GM12878 (cell line): ENCODE results near the gene FBXO7. TPM values are rescaled to one million over a fixed set of nuclear protein-coding genes. Genes with fewer than 3 reads are reported as not detected.
"Not testable (repeated sequence)": the region's sequence is repeated elsewhere in the genome, so short reads cannot be mapped to it uniquely, and the experiment has no call there.

ENCODE experiments used
- ATAC-seq: fragments of 200-7000 bp; cut with Tn5 transposase; 3 replicates; pipeline ENCODE4 v1.9.1; 2020; ENCODE audit warnings: mild to moderate bottlenecking, moderate library complexity
- BruUV-seq: library from RNA; stranded (reverse); fragments of 400-500 nt; replicated peaks from 2 replicates; lab custom pipeline; 2021; lab: Mats Ljungman, UMichigan
- CTCF ChIA-PET: fragments of 300-600 bp; sonication (Branson Sonifier 250); formaldehyde crosslinking; extraction: SDS; loops from one replicate; lab custom pipeline; 2021; ENCODE audit warnings: inconsistent platforms; lab: Yijun Ruan, JAX
- POLR2A ChIA-PET: fragments of 350-600 bp; formaldehyde crosslinking; extraction: SDS; loops from one replicate; lab custom pipeline; 2021; ENCODE audit warnings: inconsistent platforms; lab: Charles Lee
- RAD21 ChIA-PET: fragments of 300-600 bp; sonication (Branson Sonifier 250); formaldehyde crosslinking; loops from one replicate; lab custom pipeline; 2023; ENCODE audit warnings: antibody characterized with exemption; ENCODE audit not compliant: unreplicated experiment; lab: Charles Lee
- SMC1A ChIA-PET: fragments of 300-600 bp; sonication (Branson Sonifier 250); formaldehyde crosslinking; loops from one replicate; lab custom pipeline; 2023; ENCODE audit not compliant: unreplicated experiment, uncharacterized antibody; lab: Charles Lee
- DNase-seq: peaks from one replicate; pipeline ENCODE4 v3.0.0-alpha.2; 2011; ENCODE audit warnings: low read depth, low spot score
- FAIRE-seq: peaks from 3 replicates; lab custom pipeline; 2011; peaks lifted over from hg19 to GRCh38; lab: Jason Lieb, UNC
- H2AFZ ChIP-seq: 2 replicates; pipeline ENCODE4 v1.6.0; 2011; ENCODE audit warnings: low read depth, low read length, control low read depth; ENCODE audit not compliant: control insufficient read depth
- H3K27ac ChIP-seq: 2 replicates; pipeline ENCODE4 v1.5.1; 2011; ENCODE audit warnings: control low read depth; ENCODE audit not compliant: control insufficient read depth, insufficient read depth
- H3K27me3 ChIP-seq, 2 experiments: replicated peaks in 1 of 2; 2 replicates each; pipeline versions ENCODE4 v1.6.0 to v1.6.1; 2011; ENCODE audit warnings: low read length in 1 of 2; ENCODE audit not compliant: control insufficient read depth in 2 of 2, insufficient read depth in 2 of 2
- H3K36me3 ChIP-seq, 2 experiments: 2 replicates each; pipeline ENCODE4 v1.5.1; 2011; ENCODE audit warnings: low read length in 1 of 2; ENCODE audit not compliant: control insufficient read depth in 2 of 2, insufficient read depth in 2 of 2
- H3K4me1 ChIP-seq: 2 replicates; pipeline ENCODE4 v1.6.1; 2011; ENCODE audit warnings: mild to moderate bottlenecking, low read length, moderate library complexity, mixed read lengths; ENCODE audit not compliant: control insufficient read depth, insufficient read depth
- H3K4me2 ChIP-seq: 2 replicates; pipeline ENCODE4 v1.6.0; 2011; ENCODE audit warnings: control low read depth; ENCODE audit not compliant: control insufficient read depth, insufficient read depth
- H3K4me3 ChIP-seq: fragments of 200-600 bp; sonication (generic); 2 replicates; pipeline ENCODE4 v1.5.1; 2016
- H3K79me2 ChIP-seq: 2 replicates; pipeline ENCODE4 v1.6.0; 2011; ENCODE audit warnings: low read length; ENCODE audit not compliant: control insufficient read depth, insufficient read depth
- H3K9ac ChIP-seq: 2 replicates; pipeline ENCODE4 v1.8.0; 2011; ENCODE audit warnings: low read length, control low read depth, mixed read lengths; ENCODE audit not compliant: control insufficient read depth, insufficient read depth
- H3K9me3 ChIP-seq: replicated peaks from 3 replicates; pipeline ENCODE4 v1.5.1; 2011; ENCODE audit warnings: mild to moderate bottlenecking, low read length; ENCODE audit not compliant: control insufficient read depth, insufficient read depth
- H4K20me1 ChIP-seq: 2 replicates; pipeline ENCODE4 v1.6.0; 2011; ENCODE audit not compliant: control insufficient read depth, insufficient read depth
- IKZF2 ChIP-seq, 2 experiments: fragments of 450-650 bp; IDR thresholded peaks; 2 replicates each; pipeline ENCODE4 v1.6.1; 2017; ENCODE audit warnings: mild to moderate bottlenecking in 2 of 2, moderate library complexity in 2 of 2
- MEF2A ChIP-seq: IDR thresholded peaks from 2 replicates; pipeline ENCODE4 v1.6.1; 2011; ENCODE audit warnings: low read depth, mild to moderate bottlenecking, low read length, moderate library complexity; ENCODE audit not compliant: insufficient read depth
- MEF2B ChIP-seq: fragments of 450-650 bp; IDR thresholded peaks from 2 replicates; pipeline ENCODE4 v1.6.1; 2018; ENCODE audit warnings: mild to moderate bottlenecking, moderate library complexity; ENCODE audit not compliant: partially characterized antibody, poor library complexity, severe bottlenecking
- MTA2 ChIP-seq: fragments of 450-650 bp; IDR thresholded peaks from 2 replicates; pipeline ENCODE4 v1.6.1; 2016; ENCODE audit warnings: low read depth, mild to moderate bottlenecking, moderate library complexity
- MYC ChIP-seq: IDR thresholded peaks from 2 replicates; pipeline ENCODE4 v1.6.1; 2011; ENCODE audit warnings: mild to moderate bottlenecking, low read length, moderate library complexity, inconsistent platforms; ENCODE audit not compliant: insufficient read depth, insufficient replicate concordance, insufficient read length, severe bottlenecking
- SIX5 ChIP-seq: IDR thresholded peaks from 2 replicates; pipeline ENCODE4 v1.6.1; 2011; ENCODE audit warnings: mild to moderate bottlenecking, low read depth, low read length, moderate library complexity; ENCODE audit not compliant: severe bottlenecking
- SUPT20H ChIP-seq: IDR thresholded peaks from 2 replicates; pipeline ENCODE4 v1.6.1; 2011; ENCODE audit warnings: low read depth, mild to moderate bottlenecking, low read length, moderate library complexity, borderline replicate concordance; ENCODE audit not compliant: control insufficient read depth
- TBL1XR1 ChIP-seq: IDR thresholded peaks from 2 replicates; pipeline ENCODE4 v1.6.1; 2012; ENCODE audit warnings: low read depth, low read length, improper control_type of control experiment
- TCF12 ChIP-seq: IDR thresholded peaks from 2 replicates; pipeline ENCODE4 v1.6.1; 2011; ENCODE audit warnings: low read depth, mild to moderate bottlenecking, low read length
- WRNIP1 ChIP-seq: IDR thresholded peaks from 2 replicates; pipeline ENCODE4 v1.6.1; 2011; ENCODE audit warnings: low read depth, low read length, improper control_type of control experiment, borderline replicate concordance
- WGBS: methylation state at CpG from one replicate; pipeline ENCODE4 v1.1.6; 2016; ENCODE audit warnings: low lambda C conversion rate; ENCODE audit not compliant: insufficient replicate concordance, insufficient coverage; ENCODE audit errors: missing lambda C conversion rate; 5-methylcytosine and 5-hydroxymethylcytosine counted together
- in situ Hi-C: fragments of 300-500 bp; cut with MboI; formaldehyde crosslinking; loops from 9 replicates; pipeline ENCODE4 v1.14.3; 2018; ENCODE audit warnings: mixed read lengths
- intact Hi-C: fragments of 100-400 bp; cut with micrococcal nuclease; formaldehyde crosslinking; loops from one replicate; pipeline ENCODE4 v1.14.2; 2022; ENCODE audit not compliant: unreplicated experiment
- polyA plus RNA-seq, 11 experiments: library from polyadenylated mRNA; depleted of rRNA in 4 of 11; unstranded in 6 of 11; stranded (reverse) in 5 of 11; fragments of >200 nt; fragmentation: Nextera tagmentation in 4 of 11; fragmentation: Illumina TruSeq in 1 of 11; extraction: Ambion mirVana in 4 of 11; extraction: Trizol in 1 of 11; gene quantifications; 1 replicate in 1 of 11; 2 replicates in 10 of 11; pipeline versions ENCODE4 v1.2.1 to v1.2.3, GENCODE V29; 2011 to 2016; ENCODE audit warnings: inconsistent platforms in 2 of 11, missing spikeins in 2 of 11, low read depth in 1 of 11
- total RNA-seq, 4 experiments: library from RNA; depleted of rRNA in 3 of 4; stranded (reverse); fragments of >200 nt in 3 of 4; fragmentation: Illumina TruSeq in 1 of 4; extraction: Trizol in 1 of 4; gene quantifications; 2 replicates each; pipeline versions ENCODE4 v1.2.1 to v1.2.3, GENCODE V29; 2013 to 2021
- TF ChIP-seq, protein P1 (sequence below): IDR thresholded peaks from 2 replicates; pipeline ENCODE4 v1.6.1; 2012; ENCODE audit warnings: low read depth, low read length, improper control_type of control experiment
- TF ChIP-seq, protein P2 (sequence below): fragments of 450-650 bp; IDR thresholded peaks from 2 replicates; pipeline ENCODE4 v1.6.1; 2016; ENCODE audit warnings: mild to moderate bottlenecking, moderate library complexity, borderline replicate concordance

FBXO7 gene
- total and polyA plus RNA-seq, 10 of the 15 experiments (the other 5 are each of a cell fraction or from before 2014, with no cell fraction given), result 37.3 to 192 (median 110) TPM

DNA sequence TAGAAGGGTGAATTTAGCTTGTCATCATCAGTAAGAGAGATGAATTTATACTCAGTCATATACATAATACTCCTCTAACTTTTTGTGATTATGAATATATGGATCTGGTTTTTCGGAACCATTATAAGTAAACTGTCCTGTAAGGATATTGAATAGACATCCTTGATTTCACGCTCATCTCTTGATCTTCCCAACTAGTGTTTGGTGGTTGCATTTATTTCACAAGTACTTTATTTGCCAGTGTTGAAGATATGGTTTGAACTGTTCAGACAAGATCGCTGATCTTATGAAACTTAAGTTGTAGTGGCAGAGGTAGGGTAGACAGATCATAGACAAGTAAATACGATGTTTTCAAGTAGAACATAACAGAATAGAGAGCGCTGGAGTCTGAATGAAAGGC, 3.0 kb downstream of the FBXO7 start:
- no peak for DNase-seq
- Histone ChIP-seq H3K27me3 (no peaks in the 10 kb centered on the region), H4K20me1 (no peaks in the 10 kb centered on the region; the same call in 1 of the 2 replicates), H3K79me2 (peaks cover 79% of the 10 kb centered on the region), H2AFZ (no peak overlapping the region), H3K4me2 (peak overlapping the region; percentile 96; the same call in 1 of the 2 replicates), H3K4me1 (peaks cover 26% of the 10 kb centered on the region), H3K9me3 (no peaks in the 10 kb centered on the region), H3K4me3 (peak overlapping the region; percentile 73), H3K9ac (no peak overlapping the region), H3K27ac (no peak overlapping the region), H3K36me3 (0 out of 4 replicates have a peak, but pooled peaks cover 0 to 8% of the 10 kb centered on the region in 2 experiments)
- ATAC-seq, result no peak
- ChIA-PET POLR2A (interaction anchor here (0.6 to 1.3 kb wide), 2 partner anchors 16 to 65 kb away, joined by 3 to 5 read pairs; partner anchors contain the start of gene RTCB), SMC1A (interaction anchor here (0.5 to 1.9 kb wide), 5 partner anchors 9 to 732 kb away, joined by 3 to 9 read pairs (median 3); no protein-coding TSS in a partner anchor), RAD21 (no interaction called here), CTCF (interaction anchor here (2.2 kb wide), 1 partner anchor 13 kb away, joined by 6 read pairs; no protein-coding TSS in a partner anchor)
- intact Hi-C loops, result no loop called here
- TF ChIP-seq MTA2, result no peak
- TF ChIP-seq SUPT20H, result no peak
- no peak for TF ChIP-seq TCF12
- TF ChIP-seq TBL1XR1, result no peak
- TF ChIP-seq, protein P1, sequence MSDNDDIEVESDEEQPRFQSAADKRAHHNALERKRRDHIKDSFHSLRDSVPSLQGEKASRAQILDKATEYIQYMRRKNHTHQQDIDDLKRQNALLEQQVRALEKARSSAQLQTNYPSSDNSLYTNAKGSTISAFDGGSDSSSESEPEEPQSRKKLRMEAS, result no peak
- TF ChIP-seq MEF2B, result no peak
- TF ChIP-seq MYC, result no peak
- TF ChIP-seq, protein P2, sequence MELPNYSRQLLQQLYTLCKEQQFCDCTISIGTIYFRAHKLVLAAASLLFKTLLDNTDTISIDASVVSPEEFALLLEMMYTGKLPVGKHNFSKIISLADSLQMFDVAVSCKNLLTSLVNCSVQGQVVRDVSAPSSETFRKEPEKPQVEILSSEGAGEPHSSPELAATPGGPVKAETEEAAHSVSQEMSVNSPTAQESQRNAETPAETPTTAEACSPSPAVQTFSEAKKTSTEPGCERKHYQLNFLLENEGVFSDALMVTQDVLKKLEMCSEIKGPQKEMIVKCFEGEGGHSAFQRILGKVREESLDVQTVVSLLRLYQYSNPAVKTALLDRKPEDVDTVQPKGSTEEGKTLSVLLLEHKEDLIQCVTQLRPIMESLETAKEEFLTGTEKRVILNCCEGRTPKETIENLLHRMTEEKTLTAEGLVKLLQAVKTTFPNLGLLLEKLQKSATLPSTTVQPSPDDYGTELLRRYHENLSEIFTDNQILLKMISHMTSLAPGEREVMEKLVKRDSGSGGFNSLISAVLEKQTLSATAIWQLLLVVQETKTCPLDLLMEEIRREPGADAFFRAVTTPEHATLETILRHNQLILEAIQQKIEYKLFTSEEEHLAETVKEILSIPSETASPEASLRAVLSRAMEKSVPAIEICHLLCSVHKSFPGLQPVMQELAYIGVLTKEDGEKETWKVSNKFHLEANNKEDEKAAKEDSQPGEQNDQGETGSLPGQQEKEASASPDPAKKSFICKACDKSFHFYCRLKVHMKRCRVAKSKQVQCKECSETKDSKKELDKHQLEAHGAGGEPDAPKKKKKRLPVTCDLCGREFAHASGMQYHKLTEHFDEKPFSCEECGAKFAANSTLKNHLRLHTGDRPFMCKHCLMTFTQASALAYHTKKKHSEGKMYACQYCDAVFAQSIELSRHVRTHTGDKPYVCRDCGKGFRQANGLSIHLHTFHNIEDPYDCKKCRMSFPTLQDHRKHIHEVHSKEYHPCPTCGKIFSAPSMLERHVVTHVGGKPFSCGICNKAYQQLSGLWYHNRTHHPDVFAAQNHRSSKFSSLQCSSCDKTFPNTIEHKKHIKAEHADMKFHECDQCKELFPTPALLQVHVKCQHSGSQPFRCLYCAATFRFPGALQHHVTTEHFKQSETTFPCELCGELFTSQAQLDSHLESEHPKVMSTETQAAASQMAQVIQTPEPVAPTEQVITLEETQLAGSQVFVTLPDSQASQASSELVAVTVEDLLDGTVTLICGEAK, result no peak
- no peak for TF ChIP-seq MEF2A
- no peak for TF ChIP-seq SIX5
- no peak for TF ChIP-seq IKZF2 (IDR thresholded peaks at IDR 0.05)
- TF ChIP-seq WRNIP1, result no peak
- no peak for FAIRE-seq
- in situ Hi-C loops, result no loop called here
- WGBS, result 87% methylated on average over 5 of the region's 5 CpGs
- no TSS peak for BruUV-seq

DNA sequence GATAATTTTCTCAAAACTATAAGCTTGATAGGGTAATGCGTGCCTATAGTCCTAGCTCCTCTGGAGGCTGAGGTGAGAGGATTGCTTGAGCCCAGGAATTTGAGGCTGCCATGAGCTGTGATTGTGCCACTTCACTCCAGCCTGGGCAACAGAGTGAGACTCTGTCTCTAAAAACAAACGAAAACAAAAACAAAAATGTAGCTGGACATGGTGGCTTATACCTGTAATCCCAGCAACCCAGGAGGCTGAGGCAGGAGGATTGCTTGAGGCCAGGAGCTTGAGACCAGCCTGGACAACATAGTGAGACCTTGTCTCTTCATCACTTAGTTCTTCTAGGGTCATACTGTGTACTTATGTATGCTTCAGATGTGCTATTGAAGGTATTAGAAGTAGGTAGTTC, 3.9 kb downstream of the FBXO7 start:
- ChIA-PET SMC1A (interaction anchor here (1.4 kb wide), 1 partner anchor 8 kb away, joined by 4 read pairs; no protein-coding TSS in a partner anchor), POLR2A (interaction anchor here (1.3 kb wide), 1 partner anchor 66 kb away, joined by 3 read pairs; the partner anchor contains the start of gene RTCB), CTCF (interaction anchor here (1.6 to 1.9 kb wide), 2 partner anchors 39 to 67 kb away, joined by 6 to 7 read pairs; partner anchors contain the start of gene RTCB)
- H3K9me3 ChIP-seq, H3K9ac ChIP-seq, H3K27ac ChIP-seq, DNase-seq, BruUV-seq, FAIRE-seq, H4K20me1 ChIP-seq, RAD21 ChIA-PET, intact Hi-C loops, H3K27me3 ChIP-seq, in situ Hi-C loops, H2AFZ ChIP-seq, ATAC-seq: not testable (repeated sequence)
- H3K36me3 ChIP-seq, result 0 out of 4 replicates have a peak, but pooled peaks cover 0 to 11% of the 10 kb centered on the region in 2 experiments
- peak overlapping the region; percentile 19 for H3K4me2 ChIP-seq
- H3K4me3 ChIP-seq, result peak overlapping the region; percentile 73; the same call in 1 of the 2 replicates
- 100% methylated on average over 2 of the region's 2 CpGs for WGBS
- peaks cover 32% of the 10 kb centered on the region for H3K4me1 ChIP-seq
- peaks cover 88% of the 10 kb centered on the region for H3K79me2 ChIP-seq
